Measurements from ENCODE around the gene CLN6.
A peak's percentile ranks its signal among the peaks of the same experiment; 100 is the strongest.
"Not testable (repeated sequence)": the region's sequence is repeated elsewhere in the genome, so short reads cannot be mapped to it uniquely, and the experiment has no call there.

CLN6 gene

GRCh38 chr15:68186671-68187397, 42.7 kb downstream of the CLN6 start:
- peak; percentile 33 for DNase-seq

GRCh38 chr15:68184616-68185480, 44.7 kb downstream of the CLN6 start:
- DNase-seq = no peak

GRCh38 chr15:68183616-68184315, 45.8 kb downstream of the CLN6 start:
- no peak for DNase-seq

GRCh38 chr15:68177742-68178141, 51.8 kb downstream of the CLN6 start:
- DNase-seq = no peak

GRCh38 chr15:68176601-68177000, 52.9 kb downstream of the CLN6 start:
- no peak for DNase-seq

- no peak for DNase-seq
Measured at GRCh38 chr15:68175526-68175925, 54.0 kb downstream of the CLN6 start.

- DNase-seq = no peak
Measured at GRCh38 chr15:68173119-68173518, 56.4 kb downstream of the CLN6 start.

- DNase-seq = not testable (repeated sequence)
Measured at GRCh38 chr15:68172037-68172436, 57.5 kb downstream of the CLN6 start.

- no peak for DNase-seq
Measured at GRCh38 chr15:68166847-68167246, 62.7 kb downstream of the CLN6 start.

- DNase-seq = no peak
Measured at GRCh38 chr15:68163191-68163590, 66.3 kb downstream of the CLN6 start.

GRCh38 chr15:68158046-68158628, 71.4 kb downstream of the CLN6 start:
- DNase-seq = no peak

GRCh38 chr15:68157074-68157473, 72.5 kb downstream of the CLN6 start:
- no peak for DNase-seq

All from EL (cell line).